OCI-M2 (cell line): ENCODE data around the gene SYNE4.
"Not testable (repeated sequence)": the region's sequence is repeated elsewhere in the genome, so short reads cannot be mapped to it uniquely, and the experiment has no call there.

ENCODE experiments used
- DNase-seq: peaks from one replicate; lab custom pipeline; 2025; ENCODE audit not compliant: unreplicated experiment; lab: John Stamatoyannopoulos, UW

SYNE4 gene

DNA sequence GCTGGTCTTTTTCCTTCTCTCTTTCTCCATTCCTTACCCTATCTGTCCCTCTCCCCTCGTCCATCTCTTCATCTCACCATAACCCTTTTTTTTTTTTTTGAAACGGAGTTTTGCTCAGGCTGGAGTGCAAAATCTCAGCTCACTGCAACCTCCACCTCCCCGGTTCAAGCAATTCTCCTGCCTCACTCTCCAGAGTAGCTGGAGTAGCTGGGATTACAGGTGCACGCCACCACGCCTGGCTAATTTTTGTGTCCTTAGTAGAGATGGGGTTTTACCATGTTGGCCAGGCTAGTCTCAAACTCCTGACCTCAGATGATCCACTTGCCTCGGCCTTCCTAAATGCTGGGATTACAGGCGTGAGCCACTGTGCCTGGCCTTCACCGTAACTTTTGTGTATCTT is 51.2 kb downstream of the SYNE4 start:
- DNase-seq = not testable (repeated sequence)

- DNase-seq = no peak
Measured at GRCh38 chr19:35955881-35956634, 52.6 kb downstream of the SYNE4 start.
